Activated CD4-positive, alpha-beta memory T cell treated with anti-CD3 and anti-CD28 coated beads, Interleukin-2, amount 10 ng/mL, durations not matched to agents 7 days and 5 days (primary cell): ENCODE results near the gene DNAJB11. TPM values are rescaled to one million over a fixed set of nuclear protein-coding genes. Genes with fewer than 3 reads are reported as not detected.
A peak's percentile ranks its signal among the peaks of the same experiment; 100 is the strongest.
"Not testable (repeated sequence)": the region's sequence is repeated elsewhere in the genome, so short reads cannot be mapped to it uniquely, and the experiment has no call there.

ENCODE experiments used
- CTCF ChIA-PET: fragments of 350-600 bp; sonication (Branson Sonifier 250); formaldehyde crosslinking; loops from one replicate; lab custom pipeline; 2021; ENCODE audit warnings: antibody characterized with exemption, inconsistent platforms; lab: Charles Lee
- POLR2A ChIA-PET: fragments of 350-600 bp; sonication (Branson Sonifier 250); formaldehyde crosslinking; loops from one replicate; lab custom pipeline; 2021; ENCODE audit warnings: antibody characterized with exemption; lab: Charles Lee
- DNase-seq: peaks from one replicate; pipeline ENCODE4 v3.0.0-alpha.2; 2020
- H3K27ac Mint-ChIP-seq: one replicate; pipeline ENCODE4 v1.8.0; 2021; ENCODE audit warnings: mild to moderate bottlenecking, mixed read lengths
- H3K27me3 Mint-ChIP-seq: one replicate; pipeline ENCODE4 v1.8.0; 2021; ENCODE audit warnings: mixed read lengths
- H3K36me3 Mint-ChIP-seq: one replicate; pipeline ENCODE4 v1.8.0; 2021; ENCODE audit warnings: low read depth, mixed read lengths
- H3K4me1 Mint-ChIP-seq: one replicate; pipeline ENCODE4 v1.8.0; 2021; ENCODE audit warnings: mixed read lengths
- H3K4me3 Mint-ChIP-seq: one replicate; pipeline ENCODE4 v1.8.0; 2021; ENCODE audit warnings: mild to moderate bottlenecking, mixed read lengths
- H3K9me3 Mint-ChIP-seq: one replicate; pipeline ENCODE4 v1.8.0; 2021; ENCODE audit warnings: mixed read lengths
- total RNA-seq, 2 experiments: library from RNA; stranded (reverse); gene quantifications; one replicate each; pipeline ENCODE4 v1.2.3, GENCODE V29; 2021

The DNAJB11 gene
- total RNA-seq, 2 experiments from 2014 or later = 50.7 to 55.7 TPM

DNA sequence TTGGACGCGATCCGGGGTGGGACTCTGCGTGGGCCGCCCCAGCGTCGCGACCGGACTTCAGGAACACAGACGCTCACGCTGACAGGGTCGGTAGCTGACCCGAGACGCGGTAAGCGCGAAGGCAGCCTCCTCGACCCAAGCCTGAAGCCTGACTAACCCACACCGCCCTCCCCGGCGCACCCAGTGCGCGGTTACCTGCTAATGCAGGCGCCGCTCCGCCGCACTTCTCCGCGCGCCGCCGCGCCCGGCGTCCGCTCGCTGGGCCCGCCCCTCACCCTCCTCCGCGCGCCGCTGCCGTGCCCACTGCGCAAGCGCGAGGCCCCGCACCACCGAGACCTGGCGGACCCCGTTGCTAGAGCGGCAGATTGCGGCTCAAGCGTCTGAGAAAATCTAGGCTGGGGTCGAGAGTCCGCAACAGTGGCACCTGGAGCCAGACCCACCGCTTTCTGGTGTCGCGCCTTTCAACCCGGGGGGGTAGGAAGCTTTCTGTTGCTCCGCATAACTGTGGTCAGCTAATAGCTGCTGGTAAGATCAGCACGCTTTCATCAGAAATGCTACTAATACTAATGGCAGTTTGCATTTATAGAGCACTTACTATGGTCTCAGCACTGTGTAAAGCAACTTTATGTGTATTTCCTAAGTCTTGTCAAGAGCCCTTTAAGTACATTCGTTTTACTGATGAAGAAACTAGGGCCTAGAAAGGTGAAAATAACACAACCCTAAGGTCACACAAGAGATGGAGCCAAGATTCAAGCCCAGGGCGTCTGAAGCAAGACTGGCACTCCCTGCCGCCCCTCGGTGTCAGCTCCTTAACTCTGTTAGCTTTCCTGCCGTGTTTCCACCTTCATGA, 3.2 kb upstream of the DNAJB11 start, which contains the start of gene TBCCD1:
TSS of gene TBCCD1 (minus strand) at position 268 of the 850 bp plus-strand sequence. CDS start 3,010 bp downstream, outside the sequence.
- H3K27me3 Mint-ChIP-seq = no peaks in the 10 kb centered on the region
- peaks cover 57% of the 10 kb centered on the region for H3K4me1 Mint-ChIP-seq
- peak within 1 kb of the TSS; percentile 81 for H3K4me3 Mint-ChIP-seq
- DNase-seq = peak; percentile 95
- H3K27ac Mint-ChIP-seq = peak within 1 kb of the TSS; percentile 85
- ChIA-PET POLR2A (interaction anchor here (0.7 to 7.8 kb wide), 15 partner anchors 11 to 639 kb away, joined by 3 to 121 read pairs (median 5); partner anchors contain the start of genes EIF4A2, ETV5 and TRA2B), CTCF (interaction anchor here (1.0 to 1.3 kb wide), 2 partner anchors 50 to 624 kb away, joined by 4 to 5 read pairs; no protein-coding TSS in a partner anchor)
- H3K9me3 Mint-ChIP-seq = no peaks in the 10 kb centered on the region
- peaks cover 11% of the 10 kb centered on the region for H3K36me3 Mint-ChIP-seq

DNA sequence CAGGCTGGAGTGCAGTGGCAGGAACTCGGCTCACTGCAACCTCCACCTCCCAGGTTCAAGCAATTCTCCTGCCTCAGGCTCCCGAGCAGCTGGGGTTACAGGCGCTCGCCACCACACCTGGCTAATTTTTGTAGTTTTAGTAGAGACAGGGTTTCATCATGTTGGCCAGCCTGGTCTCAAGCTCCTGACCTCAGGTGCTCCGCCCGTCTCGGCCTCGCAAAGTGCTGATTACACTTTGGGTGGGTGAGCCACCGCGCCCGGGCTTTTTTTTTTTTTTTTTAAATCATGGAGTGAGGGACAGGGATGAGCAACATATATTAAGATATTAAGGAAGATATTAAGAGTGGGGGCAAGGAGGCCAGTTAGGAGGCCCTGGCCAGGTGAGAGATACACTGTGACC, 1.2 kb upstream of the DNAJB11 start:
- not testable (repeated sequence) for H3K27me3 Mint-ChIP-seq, DNase-seq, H3K9me3 Mint-ChIP-seq
- POLR2A ChIA-PET = interaction anchor here (1.2 to 7.8 kb wide), 12 partner anchors 21 to 648 kb away, joined by 3 to 121 read pairs (median 7); partner anchors contain the start of genes EIF4A2, RFC4 and TRA2B
- Mint-ChIP-seq H3K36me3 (peaks cover 21% of the 10 kb centered on the region), H3K4me3 (peak overlapping the region; percentile 96), H3K4me1 (peaks cover 60% of the 10 kb centered on the region), H3K27ac (peak overlapping the region; percentile 92)
- CTCF ChIA-PET = interaction anchor here (1.1 to 4.4 kb wide), 6 partner anchors 27 to 214 kb away, joined by 3 to 25 read pairs (median 8); partner anchors contain the start of gene EIF4A2

DNA sequence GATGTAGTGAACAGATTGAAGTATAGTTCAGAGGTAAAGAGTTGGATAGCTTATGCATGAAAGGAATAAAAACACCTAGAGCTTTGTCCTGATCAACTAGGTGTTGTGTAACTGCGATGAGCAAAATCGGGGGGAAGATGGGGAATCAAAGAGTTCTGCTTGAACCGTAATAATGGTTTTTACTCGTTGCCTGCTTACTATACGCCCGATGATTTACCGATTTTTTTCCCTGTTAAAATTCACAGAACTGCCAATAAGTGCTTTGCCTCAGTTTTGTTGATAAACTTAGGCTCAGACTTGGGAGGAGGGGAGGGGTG, 783 bp upstream of the DNAJB11 start:
- peak overlapping the region; percentile 92 for H3K27ac Mint-ChIP-seq
- H3K9me3 Mint-ChIP-seq = no peaks in the 10 kb centered on the region
- DNase-seq = no peak
- POLR2A ChIA-PET = interaction anchor here (0.7 to 7.8 kb wide), 30 partner anchors 9 to 983 kb away, joined by 3 to 121 read pairs (median 5); partner anchors contain the start of genes EIF4A2, RFC4, SENP2 and TRA2B
- peak overlapping the region; percentile 96 for H3K4me3 Mint-ChIP-seq
- peaks cover 25% of the 10 kb centered on the region for H3K36me3 Mint-ChIP-seq
- no peaks in the 10 kb centered on the region for H3K27me3 Mint-ChIP-seq
- CTCF ChIA-PET = interaction anchor here (0.9 to 4.4 kb wide), 10 partner anchors 27 to 627 kb away, joined by 3 to 25 read pairs (median 6); partner anchors contain the start of genes EIF4A2 and RPL39L
- peaks cover 60% of the 10 kb centered on the region for H3K4me1 Mint-ChIP-seq

GRCh38 chr3:186570941-186571643, 572 bp downstream of the DNAJB11 start:
- Mint-ChIP-seq H3K9me3 (no peaks in the 10 kb centered on the region), H3K4me1 (peaks cover 62% of the 10 kb centered on the region), H3K27me3 (no peaks in the 10 kb centered on the region), H3K36me3 (peaks cover 39% of the 10 kb centered on the region), H3K4me3 (peak overlapping the region; percentile 96), H3K27ac (peak overlapping the region; percentile 92)
- POLR2A ChIA-PET = interaction anchor here (0.7 to 7.8 kb wide), 16 partner anchors 8 to 634 kb away, joined by 3 to 121 read pairs (median 8); partner anchors contain the start of genes EIF4A2, RFC4 and TRA2B
- CTCF ChIA-PET = interaction anchor here (0.8 to 4.4 kb wide), 10 partner anchors 14 to 628 kb away, joined by 3 to 25 read pairs (median 7); partner anchors contain the start of gene EIF4A2
- no peak for DNase-seq

GRCh38 chr3:186571644-186572013, 1.1 kb downstream of the DNAJB11 start:
- Mint-ChIP-seq H3K4me3 (peak overlapping the region; percentile 96), H3K27me3 (no peaks in the 10 kb centered on the region), H3K27ac (peak overlapping the region; percentile 92), H3K4me1 (peaks cover 58% of the 10 kb centered on the region), H3K9me3 (no peaks in the 10 kb centered on the region), H3K36me3 (peaks cover 43% of the 10 kb centered on the region)
- ChIA-PET POLR2A (interaction anchor here (0.7 to 7.8 kb wide), 7 partner anchors 9 to 635 kb away, joined by 3 to 121 read pairs (median 27); partner anchors contain the start of genes EIF4A2 and TRA2B), CTCF (interaction anchor here (1.6 to 4.4 kb wide), 3 partner anchors 11 to 628 kb away, joined by 5 to 25 read pairs (median 7); no protein-coding TSS in a partner anchor)
- DNase-seq = no peak

- POLR2A ChIA-PET = interaction anchor here (1.0 to 1.2 kb wide), 2 partner anchors 206 kb away, joined by 3 read pairs; partner anchors contain the start of gene EIF4A2
- H3K9me3 Mint-ChIP-seq = no peaks in the 10 kb centered on the region
- no peak overlapping the region for H3K4me3 Mint-ChIP-seq
- no peak overlapping the region for H3K27ac Mint-ChIP-seq
- CTCF ChIA-PET = interaction anchor here (2.1 to 2.5 kb wide), 2 partner anchors 37 to 39 kb away, joined by 7 to 8 read pairs; no protein-coding TSS in a partner anchor
- H3K4me1 Mint-ChIP-seq = peaks cover 20% of the 10 kb centered on the region
- peaks cover 75% of the 10 kb centered on the region for H3K36me3 Mint-ChIP-seq
- no peak for DNase-seq
- H3K27me3 Mint-ChIP-seq = no peaks in the 10 kb centered on the region
These were observed 7.0 kb downstream of the DNAJB11 start for GRCh38 chr3:186577521-186577920.

DNA sequence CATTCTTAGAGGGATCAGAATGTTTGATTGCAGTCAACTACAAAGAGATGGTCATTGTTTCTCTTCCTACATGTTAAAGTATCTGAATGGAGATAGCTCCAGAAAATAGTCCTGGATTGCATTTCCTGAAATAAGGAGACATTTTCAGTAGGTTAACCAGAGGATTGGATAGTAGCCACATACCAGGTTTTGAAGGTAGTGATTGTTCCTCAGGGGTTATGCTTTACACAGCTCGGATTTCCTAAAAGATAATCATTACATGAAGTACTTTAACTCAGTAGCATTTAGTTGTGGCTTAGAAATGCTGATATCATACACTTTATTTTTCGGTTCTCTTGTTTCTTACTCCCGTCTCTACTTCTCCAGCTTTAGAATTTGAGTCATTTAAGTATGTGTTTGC, 10.3 kb downstream of the DNAJB11 start:
- no peak overlapping the region for H3K4me3 Mint-ChIP-seq
- H3K4me1 Mint-ChIP-seq = peaks cover 6% of the 10 kb centered on the region
- H3K27ac Mint-ChIP-seq = no peak overlapping the region
- H3K27me3 Mint-ChIP-seq = no peaks in the 10 kb centered on the region
- ChIA-PET CTCF (interaction anchor here (8.3 kb wide), 1 partner anchor 35 kb away, joined by 53 read pairs; no protein-coding TSS in a partner anchor), POLR2A (interaction anchor here (1.4 kb wide), 1 partner anchor 10 kb away, joined by 9 read pairs; the partner anchor contains the start of gene DNAJB11)
- no peak for DNase-seq
- no peaks in the 10 kb centered on the region for H3K9me3 Mint-ChIP-seq
- H3K36me3 Mint-ChIP-seq = peaks cover 77% of the 10 kb centered on the region

DNA sequence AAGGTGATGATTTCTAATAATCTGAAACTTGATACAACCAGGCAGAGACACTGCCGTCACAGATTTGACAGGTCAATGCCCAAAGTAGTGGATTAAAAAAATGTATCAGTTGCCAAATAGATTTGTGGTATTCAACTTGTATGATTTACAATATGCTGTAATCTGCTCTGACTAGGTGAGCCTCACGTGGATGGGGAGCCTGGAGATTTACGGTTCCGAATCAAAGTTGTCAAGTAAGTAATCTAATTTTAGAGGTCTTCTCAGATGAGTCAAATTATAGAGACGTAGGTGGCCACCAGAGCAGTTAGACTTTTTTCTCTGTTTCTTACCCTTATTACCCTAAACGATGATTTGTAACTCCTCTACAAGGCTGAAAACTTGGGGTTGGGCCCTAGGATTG, 12.0 kb downstream of the DNAJB11 start:
- no peak overlapping the region for H3K4me3 Mint-ChIP-seq
- H3K36me3 Mint-ChIP-seq = peaks cover 70% of the 10 kb centered on the region
- DNase-seq = no peak
- H3K4me1 Mint-ChIP-seq = peaks cover 6% of the 10 kb centered on the region
- POLR2A ChIA-PET = interaction anchor here (1.2 to 4.6 kb wide), 2 partner anchors 11 to 15 kb away, joined by 3 to 27 read pairs; partner anchors contain the start of gene DNAJB11
- no peaks in the 10 kb centered on the region for H3K9me3 Mint-ChIP-seq
- no peak overlapping the region for H3K27ac Mint-ChIP-seq
- CTCF ChIA-PET = interaction anchor here (8.3 kb wide), 1 partner anchor 33 kb away, joined by 53 read pairs; no protein-coding TSS in a partner anchor
- no peaks in the 10 kb centered on the region for H3K27me3 Mint-ChIP-seq

DNA sequence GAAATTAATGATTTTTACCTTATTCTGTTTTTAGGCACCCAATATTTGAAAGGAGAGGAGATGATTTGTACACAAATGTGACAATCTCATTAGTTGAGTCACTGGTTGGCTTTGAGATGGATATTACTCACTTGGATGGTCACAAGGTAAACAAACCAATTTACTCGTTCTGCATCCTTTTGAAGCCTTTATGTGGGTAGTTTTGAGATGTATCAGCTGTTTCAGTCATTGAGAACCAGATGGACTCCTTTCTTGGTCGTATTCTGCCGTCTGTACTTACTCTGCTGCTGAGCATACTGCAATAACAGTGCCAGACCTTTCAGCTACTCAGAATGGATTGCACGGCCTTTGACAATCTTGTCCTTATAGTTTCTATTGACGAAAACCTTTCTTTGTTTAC, 13.3 kb downstream of the DNAJB11 start:
- CTCF ChIA-PET = interaction anchor here (0.9 to 8.3 kb wide), 4 partner anchors 28 to 529 kb away, joined by 3 to 53 read pairs (median 4); no protein-coding TSS in a partner anchor
- POLR2A ChIA-PET = interaction anchor here (1.0 to 4.6 kb wide), 4 partner anchors 12 to 199 kb away, joined by 3 to 27 read pairs (median 3); partner anchors contain the start of gene DNAJB11
- Mint-ChIP-seq H3K9me3 (no peaks in the 10 kb centered on the region), H3K27me3 (no peaks in the 10 kb centered on the region), H3K27ac (no peak overlapping the region), H3K4me3 (no peak overlapping the region), H3K4me1 (peaks cover 11% of the 10 kb centered on the region), H3K36me3 (peaks cover 60% of the 10 kb centered on the region)
- DNase-seq = no peak

- H3K4me1 Mint-ChIP-seq = peaks cover 28% of the 10 kb centered on the region
- not testable (repeated sequence) for H3K27ac Mint-ChIP-seq, H3K9me3 Mint-ChIP-seq, H3K27me3 Mint-ChIP-seq, DNase-seq, H3K4me3 Mint-ChIP-seq
- ChIA-PET POLR2A (interaction anchor here (1.3 to 4.6 kb wide), 2 partner anchors 15 to 198 kb away, joined by 4 to 27 read pairs; partner anchors contain the start of gene DNAJB11), CTCF (interaction anchor here (1.4 to 8.3 kb wide), 2 partner anchors 30 to 643 kb away, joined by 3 to 53 read pairs; no protein-coding TSS in a partner anchor)
- H3K36me3 Mint-ChIP-seq = peaks cover 47% of the 10 kb centered on the region
These were observed 15.7 kb downstream of the DNAJB11 start for GRCh38 chr3:186586245-186586644.

DNA sequence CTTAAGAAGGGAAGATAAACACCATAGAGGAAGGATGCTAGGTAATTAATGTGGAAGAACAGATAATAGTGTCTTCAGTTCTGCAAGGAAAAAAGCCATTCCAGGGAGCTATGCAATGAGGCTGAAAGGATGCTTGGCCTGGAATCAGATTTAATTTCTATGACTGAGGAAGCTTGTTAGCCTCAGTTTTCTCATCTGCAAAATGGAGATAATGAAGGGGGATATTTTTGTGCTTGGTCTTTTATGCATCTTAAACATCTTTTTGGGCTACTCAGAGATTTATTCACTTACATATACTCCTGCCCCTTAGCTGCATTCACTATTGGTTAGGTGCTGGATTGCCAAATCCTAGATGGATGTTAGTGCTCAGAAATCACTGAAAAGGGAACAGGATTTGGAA, 16.7 kb downstream of the DNAJB11 start:
- Mint-ChIP-seq H3K27me3 (peaks cover 2% of the 10 kb centered on the region), H3K27ac (no peak overlapping the region), H3K36me3 (peaks cover 38% of the 10 kb centered on the region), H3K4me1 (peaks cover 28% of the 10 kb centered on the region), H3K4me3 (no peak overlapping the region), H3K9me3 (no peaks in the 10 kb centered on the region)
- no peak for DNase-seq
- CTCF ChIA-PET = interaction anchor here (1.2 to 8.3 kb wide), 3 partner anchors 26 to 644 kb away, joined by 3 to 53 read pairs (median 3); partner anchors contain the start of gene AHSG
- POLR2A ChIA-PET = interaction anchor here (0.6 to 2.3 kb wide), 4 partner anchors 8 to 197 kb away, joined by 3 to 6 read pairs (median 4); partner anchors contain the start of genes DNAJB11 and TBCCD1
